Measurements from ENCODE around the gene CIC.
A peak's percentile ranks its signal among the peaks of the same experiment; 100 is the strongest.
"Not testable (repeated sequence)": the region's sequence is repeated elsewhere in the genome, so short reads cannot be mapped to it uniquely, and the experiment has no call there.

The CIC gene

GRCh38 chr19:42313096-42313839, 44.2 kb downstream of the CIC start, which contains the start of gene TMEM145:
TMEM145 (plus strand) TSS chr19:42313309; CDS start chr19:42313377, 68 bp downstream.
- peak; percentile 20 for DNase-seq (ENCODE audit: low read depth)

DNA sequence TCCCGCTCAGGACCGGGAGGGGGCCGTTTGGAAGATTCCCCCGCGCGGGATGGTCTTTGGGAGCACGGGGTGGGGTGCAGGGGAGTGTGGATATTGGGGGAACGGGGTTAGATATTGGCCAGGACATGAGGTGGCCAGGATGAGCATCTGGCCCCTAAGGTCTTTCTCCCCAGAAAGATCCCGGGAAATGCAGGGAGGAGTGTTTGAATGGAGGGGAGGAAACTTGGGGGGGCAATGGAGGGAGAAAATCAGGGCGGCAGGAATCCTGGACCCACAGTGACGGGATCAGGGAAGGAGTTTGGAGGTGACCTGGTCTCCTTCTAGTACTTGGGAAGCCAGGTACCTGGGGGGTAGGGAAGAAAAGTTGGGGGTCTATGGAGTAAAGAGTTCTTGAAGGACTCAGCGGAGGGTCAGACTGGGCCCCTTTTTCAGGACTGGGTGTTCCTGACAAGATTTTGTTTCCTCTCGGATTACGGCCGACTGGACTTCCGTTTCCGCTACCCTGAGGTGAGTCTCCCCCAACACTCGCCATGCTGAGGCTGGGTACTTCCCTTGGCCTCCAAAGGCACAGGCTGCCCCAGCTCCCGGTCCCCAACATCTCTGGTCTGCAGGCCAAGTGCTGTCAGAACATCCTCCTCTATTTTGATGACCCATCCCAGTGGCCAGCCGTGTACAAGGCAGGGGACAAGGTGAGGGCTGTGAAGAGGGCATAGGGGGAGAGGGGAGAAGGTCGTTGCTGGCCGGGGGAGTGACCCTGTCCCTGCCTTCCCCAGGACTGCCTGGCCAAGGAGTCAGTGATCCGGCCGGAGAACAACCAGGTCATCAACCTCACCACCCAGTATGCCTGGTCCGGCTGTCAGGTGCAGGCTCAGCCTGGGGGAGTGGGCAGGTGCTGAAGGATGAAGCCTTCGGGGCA, 45.0 kb downstream of the CIC start:
- no peak for DNase-seq (ENCODE audit: low read depth)

- DNase-seq (ENCODE audit: low read depth): no peak
These were observed 46.0 kb downstream of the CIC start for GRCh38 chr19:42315024-42315423.

- DNase-seq (ENCODE audit: low read depth): no peak
These were observed 47.5 kb downstream of the CIC start for GRCh38 chr19:42316223-42317211.

- no peak for DNase-seq (ENCODE audit: low read depth)
These were observed 48.5 kb downstream of the CIC start for GRCh38 chr19:42317535-42317934.

- no peak for DNase-seq (ENCODE audit: low read depth)
These were observed 53.3 kb downstream of the CIC start for GRCh38 chr19:42322305-42322704.

GRCh38 chr19:42323473-42323851, 54.4 kb downstream of the CIC start:
- no peak for DNase-seq (ENCODE audit: low read depth)

GRCh38 chr19:42323852-42324654, 55.0 kb downstream of the CIC start:
- DNase-seq (ENCODE audit: low read depth): no peak

GRCh38 chr19:42324655-42325307, 55.7 kb downstream of the CIC start:
- DNase-seq (ENCODE audit: low read depth): no peak

GRCh38 chr19:42325308-42325895, 56.4 kb downstream of the CIC start, which contains the start of gene MEGF8:
MEGF8 (plus strand) TSS chr19:42325635; CDS start chr19:42326244, 609 bp downstream.
- DNase-seq (ENCODE audit: low read depth): peak; percentile 98

- DNase-seq (ENCODE audit: low read depth): no peak
These were observed 57.1 kb downstream of the CIC start for GRCh38 chr19:42325896-42326771.

DNA sequence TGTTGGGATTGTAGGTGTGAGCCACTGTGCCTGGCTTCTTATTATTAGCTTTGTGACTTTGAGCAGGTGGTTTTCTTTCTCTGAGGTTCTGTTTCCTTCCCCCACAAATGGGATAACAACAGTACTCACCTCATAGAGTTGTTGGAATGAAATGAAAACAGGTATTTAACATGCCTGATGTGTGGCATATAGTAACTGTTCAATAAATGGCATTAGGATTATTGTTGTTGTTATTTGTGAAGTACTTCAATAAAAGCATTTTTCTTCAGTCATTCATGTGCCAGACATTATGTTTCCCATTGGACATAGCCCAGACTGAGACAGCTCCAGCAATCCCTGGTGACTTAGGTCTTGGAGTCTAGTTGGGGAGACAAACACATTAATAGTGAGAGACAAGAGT, 57.9 kb downstream of the CIC start:
- no peak for DNase-seq (ENCODE audit: low read depth)

DNA sequence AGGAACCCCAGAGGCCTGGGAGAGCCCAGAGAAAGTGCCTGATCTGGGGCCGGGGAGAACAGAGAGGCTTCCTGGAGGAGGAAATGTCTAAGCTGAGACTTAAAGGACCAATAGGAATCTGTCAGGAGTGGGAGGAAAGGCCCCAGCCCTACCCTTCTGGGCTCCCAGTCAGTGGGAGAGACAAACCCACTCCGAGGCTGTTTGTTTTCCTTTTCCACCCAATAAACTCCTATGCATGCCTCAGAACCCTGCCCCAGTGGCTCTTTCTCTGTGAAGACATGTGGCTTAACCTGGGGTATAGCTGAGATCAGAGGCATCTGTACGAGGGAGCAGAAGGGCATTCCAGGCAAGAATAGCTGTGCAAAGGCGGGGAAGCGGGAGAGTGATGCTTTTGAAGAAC, 58.3 kb downstream of the CIC start:
- no peak for DNase-seq (ENCODE audit: low read depth)

GRCh38 chr19:42328106-42328505, 59.1 kb downstream of the CIC start:
- DNase-seq (ENCODE audit: low read depth): no peak

- DNase-seq (ENCODE audit: low read depth): no peak
These were observed 59.8 kb downstream of the CIC start for GRCh38 chr19:42328854-42329253.

- DNase-seq (ENCODE audit: low read depth): peak; percentile 29
These were observed 61.2 kb downstream of the CIC start for GRCh38 chr19:42330241-42330711.

- not testable (repeated sequence) for DNase-seq (ENCODE audit: low read depth)
These were observed 62.3 kb downstream of the CIC start for GRCh38 chr19:42331333-42331732.

- DNase-seq (ENCODE audit: low read depth): no peak
These were observed 63.0 kb downstream of the CIC start for GRCh38 chr19:42332059-42332458.

GRCh38 chr19:42333018-42333417, 64.0 kb downstream of the CIC start:
- DNase-seq (ENCODE audit: low read depth): no peak

All from fibroblast of gingiva (primary cell).